Thyroid gland (tissue), 4 donors: Measurements from ENCODE around the gene DUOX2.

Source experiments
- CTCF ChIP-seq, 6 experiments: fragments of 200-600 bp in 3 of 6; fragments of 450-650 bp in 3 of 6; sonication (generic) in 3 of 6; IDR thresholded peaks; one replicate each; pipeline ENCODE4 v1.5.1; 2016 to 2019; ENCODE audit warnings: antibody characterized with exemption in 6 of 6, mild to moderate bottlenecking in 2 of 6, inconsistent platforms in 1 of 6, moderate library complexity in 1 of 6
- POLR2A ChIP-seq, 2 donors: fragments of 450-650 bp; IDR thresholded peaks; one replicate each; pipeline ENCODE4 v1.6.1; 2017; ENCODE audit warnings: antibody characterized with exemption in 2 of 2, mild to moderate bottlenecking in 2 of 2, moderate library complexity in 1 of 2

- TF ChIP-seq CTCF (IDR thresholded peaks at IDR 0.05) (no peak), POLR2A (IDR thresholded peaks at IDR 0.05) (no peak)
These were observed 47.7 kb upstream of the DUOX2 start for GRCh38 chr15:45161666-45162065.
